H9 (cell line): ENCODE results near the gene CYP39A1. TPM values are rescaled to one million over a fixed set of nuclear protein-coding genes. Genes with fewer than 3 reads are reported as not detected.

ENCODE experiments used
- DNase-seq: peaks from one replicate; pipeline ENCODE4 v3.0.0-alpha.2; 2017
- H2AFZ ChIP-seq: one replicate; pipeline ENCODE4 v1.6.1; 2013; ENCODE audit warnings: mild to moderate bottlenecking, low read length, control low read depth, moderate library complexity
- H2AK5ac ChIP-seq: 2 replicates; pipeline ENCODE4 v1.6.1; 2013; ENCODE audit warnings: low read length, control low read depth, mixed read lengths; ENCODE audit not compliant: insufficient read length
- H2BK120ac ChIP-seq: one replicate; pipeline ENCODE4 v1.6.1; 2013; ENCODE audit warnings: low read depth, mild to moderate bottlenecking, low read length, control low read depth, inconsistent platforms; ENCODE audit not compliant: poor library complexity, severe bottlenecking
- H2BK12ac ChIP-seq: 2 replicates; pipeline ENCODE4 v1.6.1; 2013; ENCODE audit warnings: low read length, control low read depth, mixed read lengths, low read depth; ENCODE audit not compliant: insufficient read length
- H2BK15ac ChIP-seq: 2 replicates; pipeline ENCODE4 v1.6.1; 2013; ENCODE audit warnings: low read depth, low read length, control low read depth
- H2BK20ac ChIP-seq: one replicate; pipeline ENCODE4 v1.6.1; 2013; ENCODE audit warnings: low read depth, mild to moderate bottlenecking, low read length, control low read depth, inconsistent platforms; ENCODE audit not compliant: poor library complexity, severe bottlenecking
- H2BK5ac ChIP-seq: 2 replicates; pipeline ENCODE4 v1.6.1; 2013; ENCODE audit warnings: low read length, control low read depth, mixed read lengths; ENCODE audit not compliant: insufficient read length
- H3K14ac ChIP-seq: 2 replicates; pipeline ENCODE4 v1.6.1; 2013; ENCODE audit warnings: low read length, control low read depth; ENCODE audit not compliant: insufficient read depth
- H3K18ac ChIP-seq: 2 replicates; pipeline ENCODE4 v1.6.1; 2013; ENCODE audit warnings: low read depth, mild to moderate bottlenecking, mixed read lengths, low read length, control low read depth; ENCODE audit not compliant: insufficient read length
- H3K23ac ChIP-seq: 2 replicates; pipeline ENCODE4 v1.6.1; 2013; ENCODE audit warnings: low read length, control low read depth, mixed read lengths, low read depth; ENCODE audit not compliant: insufficient read length
- H3K23me2 ChIP-seq: 2 replicates; pipeline ENCODE4 v1.6.1; 2013; ENCODE audit warnings: low read depth, mild to moderate bottlenecking, mixed read lengths, low read length, control low read depth; ENCODE audit not compliant: insufficient read length, poor library complexity, severe bottlenecking
- H3K27ac ChIP-seq: 2 replicates; pipeline ENCODE4 v1.5.1; 2013; ENCODE audit warnings: low read length, control low read depth, mixed read lengths, low read depth; ENCODE audit not compliant: insufficient read length
- H3K27me3 ChIP-seq: 2 replicates; pipeline ENCODE4 v1.6.1; 2013; ENCODE audit warnings: low read length, control low read depth, inconsistent platforms; ENCODE audit not compliant: insufficient read depth
- H3K4ac ChIP-seq: 2 replicates; pipeline ENCODE4 v1.6.1; 2013; ENCODE audit warnings: low read depth, mild to moderate bottlenecking, control low read depth, inconsistent platforms, low read length, moderate library complexity
- H3K4me1 ChIP-seq: 2 replicates; pipeline ENCODE4 v1.6.1; 2013; ENCODE audit warnings: low read length, control low read depth, inconsistent platforms; ENCODE audit not compliant: insufficient read depth
- H3K4me2 ChIP-seq: 2 replicates; pipeline ENCODE4 v1.6.1; 2013; ENCODE audit warnings: low read length, control low read depth, mixed read lengths; ENCODE audit not compliant: insufficient read length, insufficient read depth
- H3K56ac ChIP-seq: 2 replicates; pipeline ENCODE4 v1.6.1; 2013; ENCODE audit warnings: low read depth, mild to moderate bottlenecking, mixed read lengths, low read length, control low read depth; ENCODE audit not compliant: insufficient read length
- H3K79me1 ChIP-seq: 2 replicates; pipeline ENCODE4 v1.6.1; 2013; ENCODE audit warnings: low read depth, mild to moderate bottlenecking, moderate library complexity, low read length, control low read depth, inconsistent platforms; ENCODE audit not compliant: insufficient read depth, poor library complexity, severe bottlenecking
- H3K79me2 ChIP-seq: 2 replicates; pipeline ENCODE4 v1.6.1; 2013; ENCODE audit warnings: low read length, control low read depth, inconsistent platforms; ENCODE audit not compliant: insufficient read depth
- H3K9ac ChIP-seq: 2 replicates; pipeline ENCODE4 v1.6.1; 2013; ENCODE audit warnings: low read length, control low read depth, mixed read lengths; ENCODE audit not compliant: insufficient read length; ENCODE audit errors: extremely low read depth
- H3K9me3 ChIP-seq: one replicate; pipeline ENCODE4 v1.6.1; 2013; ENCODE audit warnings: low read depth, low read length, inconsistent platforms; ENCODE audit not compliant: control insufficient read depth
- H3T11ph ChIP-seq: one replicate; pipeline ENCODE4 v1.6.1; 2013; ENCODE audit warnings: mild to moderate bottlenecking, low read length, control low read depth, inconsistent platforms
- H4K20me1 ChIP-seq: one replicate; pipeline ENCODE4 v1.6.1; 2013; ENCODE audit not compliant: control insufficient read depth, insufficient read length, insufficient read depth
- H4K5ac ChIP-seq: 2 replicates; pipeline ENCODE4 v1.6.1; 2013; ENCODE audit warnings: low read depth, mild to moderate bottlenecking, mixed read lengths, low read length, control low read depth; ENCODE audit not compliant: insufficient read length
- H4K8ac ChIP-seq: replicated peaks from 2 replicates; pipeline ENCODE4 v1.6.1; 2013; ENCODE audit warnings: low read length, control low read depth, mixed read lengths, low read depth; ENCODE audit not compliant: insufficient read length
- H4K91ac ChIP-seq: 2 replicates; pipeline ENCODE4 v1.6.1; 2013; ENCODE audit warnings: low read depth, mild to moderate bottlenecking, moderate library complexity, mixed read lengths, low read length, control low read depth; ENCODE audit not compliant: insufficient read length
- H3K27ac Mint-ChIP-seq, 3 experiments: 2 replicates in 2 of 3; 3 replicates in 1 of 3; pipeline ENCODE4 v1.8.0; 2020 to 2021; ENCODE audit warnings: mixed read lengths in 3 of 3, mild to moderate bottlenecking in 1 of 3, moderate library complexity in 1 of 3
- H3K27me3 Mint-ChIP-seq: 2 replicates; pipeline ENCODE4 v1.8.0; 2021; ENCODE audit warnings: low read depth, mild to moderate bottlenecking, moderate library complexity, mixed read lengths
- H3K36me3 Mint-ChIP-seq, 3 experiments: 2 replicates in 2 of 3; 3 replicates in 1 of 3; pipeline ENCODE4 v1.8.0; 2020 to 2021; ENCODE audit warnings: low read depth in 3 of 3, mixed read lengths in 3 of 3; ENCODE audit not compliant: insufficient read depth in 1 of 3
- H3K4me1 Mint-ChIP-seq, 2 experiments: 2 replicates each; pipeline ENCODE4 v1.8.0; 2020; ENCODE audit warnings: mixed read lengths in 2 of 2
- H3K4me3 Mint-ChIP-seq, 2 experiments: 2 replicates in 1 of 2; 3 replicates in 1 of 2; pipeline ENCODE4 v1.8.0; 2020 to 2021; ENCODE audit warnings: mild to moderate bottlenecking in 2 of 2, mixed read lengths in 2 of 2, moderate library complexity in 1 of 2
- H3K9me3 Mint-ChIP-seq, 2 experiments: 2 replicates in 1 of 2; 3 replicates in 1 of 2; pipeline ENCODE4 v1.8.0; 2020; ENCODE audit warnings: mild to moderate bottlenecking in 2 of 2, mixed read lengths in 2 of 2, moderate library complexity in 1 of 2
- WGBS: extraction: QIAGEN DNeasy Blood & Tissue Kit; methylation state at CpG from one replicate; pipeline ENCODE4 v1.1.7; 2013; ENCODE audit warnings: missing lambda C conversion rate, low lambda C conversion rate, mixed read lengths; ENCODE audit not compliant: insufficient read length; ENCODE audit errors: extremely low coverage; 5-methylcytosine and 5-hydroxymethylcytosine counted together
- total RNA-seq: library from RNA; stranded (reverse); gene quantifications from 2 replicates; pipeline ENCODE4 v1.2.1, GENCODE V29; 2021
- TF ChIP-seq, protein P1 (sequence below): fragments of 200-600 bp; sonication (generic); conservative IDR thresholded peaks from 3 replicates; pipeline ENCODE4 v1.8.0; 2021; ENCODE audit warnings: antibody characterized with exemption, mild to moderate bottlenecking

Gene CYP39A1
- total RNA-seq, 1 experiment from 2014 or later = 0.50 TPM

DNA sequence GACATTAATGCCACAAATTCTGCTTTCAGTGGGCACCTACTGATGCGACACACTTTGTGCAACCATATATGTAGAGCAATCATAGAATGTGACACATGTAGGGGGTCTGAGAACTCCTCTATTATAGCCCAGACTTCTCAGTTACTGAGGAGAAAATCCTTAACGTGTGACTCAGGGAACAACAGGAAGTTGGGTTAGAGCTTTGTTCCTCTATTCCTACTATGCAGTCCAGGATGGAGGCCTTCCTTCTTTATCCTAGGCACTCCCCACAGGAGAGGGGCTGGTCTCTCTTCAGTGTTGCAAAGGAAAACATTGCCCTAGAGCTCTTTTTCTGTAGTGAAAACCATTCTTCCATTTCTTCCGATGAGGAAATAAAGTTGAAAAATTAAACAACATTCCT lies 121.7 kb downstream of the CYP39A1 start:
- Histone ChIP-seq H3K23ac (no peak overlapping the region), H3K4me1 (peaks cover 4% of the 10 kb centered on the region; the same call in 1 of the 2 replicates), H2BK12ac (no peak overlapping the region), H4K8ac (no peak overlapping the region), H4K20me1 (no peaks in the 10 kb centered on the region), H3K14ac (no peak overlapping the region), H2BK15ac (no peak overlapping the region), H4K5ac (no peak overlapping the region), H2BK20ac (no peak overlapping the region), H3K4ac (no peak overlapping the region), H3K18ac (no peak overlapping the region), H2BK120ac (no peak overlapping the region), H3K79me2 (no peaks in the 10 kb centered on the region), H2AK5ac (no peak overlapping the region), H4K91ac (no peak overlapping the region), H3K27ac (no peak overlapping the region), H3K23me2 (no peaks in the 10 kb centered on the region), H2AFZ (no peak overlapping the region), H3K27me3 (no peaks in the 10 kb centered on the region), H3K9ac (no peak overlapping the region), H2BK5ac (no peak overlapping the region), H3K9me3 (no peaks in the 10 kb centered on the region), H3K79me1 (no peaks in the 10 kb centered on the region), H3K56ac (no peak overlapping the region), H3T11ph (no peak overlapping the region), H3K4me2 (no peak overlapping the region)
- DNase-seq = no peak
- TF ChIP-seq, protein P1, sequence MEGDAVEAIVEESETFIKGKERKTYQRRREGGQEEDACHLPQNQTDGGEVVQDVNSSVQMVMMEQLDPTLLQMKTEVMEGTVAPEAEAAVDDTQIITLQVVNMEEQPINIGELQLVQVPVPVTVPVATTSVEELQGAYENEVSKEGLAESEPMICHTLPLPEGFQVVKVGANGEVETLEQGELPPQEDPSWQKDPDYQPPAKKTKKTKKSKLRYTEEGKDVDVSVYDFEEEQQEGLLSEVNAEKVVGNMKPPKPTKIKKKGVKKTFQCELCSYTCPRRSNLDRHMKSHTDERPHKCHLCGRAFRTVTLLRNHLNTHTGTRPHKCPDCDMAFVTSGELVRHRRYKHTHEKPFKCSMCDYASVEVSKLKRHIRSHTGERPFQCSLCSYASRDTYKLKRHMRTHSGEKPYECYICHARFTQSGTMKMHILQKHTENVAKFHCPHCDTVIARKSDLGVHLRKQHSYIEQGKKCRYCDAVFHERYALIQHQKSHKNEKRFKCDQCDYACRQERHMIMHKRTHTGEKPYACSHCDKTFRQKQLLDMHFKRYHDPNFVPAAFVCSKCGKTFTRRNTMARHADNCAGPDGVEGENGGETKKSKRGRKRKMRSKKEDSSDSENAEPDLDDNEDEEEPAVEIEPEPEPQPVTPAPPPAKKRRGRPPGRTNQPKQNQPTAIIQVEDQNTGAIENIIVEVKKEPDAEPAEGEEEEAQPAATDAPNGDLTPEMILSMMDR = no peak
- H3K36me3 Mint-ChIP-seq = no peaks in the 10 kb centered on the region
- WGBS = no CpG with 5 or more reads among the region's 3 CpGs
- H3K27ac Mint-ChIP-seq = no peak overlapping the region
- peaks cover 16 to 24% of the 10 kb centered on the region in 2 experiments for H3K4me1 Mint-ChIP-seq
- no peak overlapping the region for H3K4me3 Mint-ChIP-seq
- no peaks in the 10 kb centered on the region for H3K9me3 Mint-ChIP-seq
- H3K27me3 Mint-ChIP-seq = peaks cover 2% of the 10 kb centered on the region; the same call in 1 of the 2 replicates
